ENCODE results near the gene RPP14. TPM values are rescaled to one million over a fixed set of nuclear protein-coding genes. Genes with fewer than 3 reads are reported as not detected.
A peak's percentile ranks its signal among the peaks of the same experiment; 100 is the strongest.

Gene RPP14
- total and polyA plus RNA-seq, 2 donors (not counting 1 experiment from before 2014, with no cell fraction given) = 10.6 to 17.1 TPM

DNA sequence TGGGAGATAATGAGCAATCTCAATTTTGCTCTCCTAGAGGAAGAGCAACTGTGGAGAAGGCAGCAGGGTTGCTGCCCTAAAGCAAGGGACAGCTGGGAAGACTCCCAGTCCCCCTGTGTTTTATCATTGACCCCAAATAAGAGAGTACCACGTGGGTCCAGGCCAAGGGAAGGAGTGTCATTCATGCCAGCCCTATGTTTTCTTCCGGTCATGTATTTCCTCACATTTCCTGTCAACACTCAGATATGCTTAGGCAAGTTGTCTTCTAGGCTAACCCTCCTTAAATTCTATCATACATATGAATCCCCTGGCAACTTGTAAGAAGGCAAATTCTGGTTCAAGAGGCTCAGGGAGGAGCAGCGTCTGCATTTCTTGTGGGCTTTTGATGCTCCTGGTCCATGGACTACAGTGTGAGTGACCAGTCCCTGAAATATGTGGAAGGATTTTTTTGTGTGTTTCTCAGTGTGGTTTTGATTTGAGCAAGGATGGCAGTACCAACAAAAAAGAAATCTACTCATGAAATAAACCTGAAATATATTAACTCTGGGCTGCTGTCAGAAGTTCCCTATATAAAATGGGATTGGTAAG, 31.9 kb upstream of the RPP14 start:
- DNase-seq (ENCODE audit: low read depth in 2 of 2) = peak in 1 of 2 donors; percentile 51
- Histone ChIP-seq H3K36me3 (ENCODE audit: control insufficient read depth, insufficient read depth, low read length) (no peaks in the 10 kb centered on the region), H3K27me3 (ENCODE audit: control insufficient read depth, insufficient read depth, low read length) (no peaks in the 10 kb centered on the region), H3K9me3 (ENCODE audit: control insufficient read depth, insufficient read depth, low read depth, low read length) (no peaks in the 10 kb centered on the region), H2AFZ (ENCODE audit: low read length) (no peak overlapping the region), H3K4me3 (replicated peaks in 1 of 4; ENCODE audit: control extremely low read depth in 1 of 4, insufficient read depth in 1 of 4, low read depth in 3 of 4, low read length in 4 of 4) (no peak overlapping the region), H3K4me1 (ENCODE audit: control insufficient read depth, extremely low read depth, insufficient read depth, low read length) (peaks cover 3% of the 10 kb centered on the region), H3K9ac (ENCODE audit: insufficient read depth, low read length) (no peak overlapping the region), H3K79me2 (ENCODE audit: control insufficient read depth, insufficient read depth, low read length) (no peaks in the 10 kb centered on the region), H3K4me2 (ENCODE audit: extremely low read depth, insufficient read depth, low read length) (no peak overlapping the region), H4K20me1 (ENCODE audit: control insufficient read depth, extremely low read depth, insufficient read depth, low read length) (no peaks in the 10 kb centered on the region), H3K27ac (ENCODE audit: insufficient read depth, low read length) (no peak overlapping the region)
- no peak for TF ChIP-seq EZH2 (IDR thresholded peaks at IDR 0.05; ENCODE audit: low read length, missing control alignments)
- TF ChIP-seq, protein P1, sequence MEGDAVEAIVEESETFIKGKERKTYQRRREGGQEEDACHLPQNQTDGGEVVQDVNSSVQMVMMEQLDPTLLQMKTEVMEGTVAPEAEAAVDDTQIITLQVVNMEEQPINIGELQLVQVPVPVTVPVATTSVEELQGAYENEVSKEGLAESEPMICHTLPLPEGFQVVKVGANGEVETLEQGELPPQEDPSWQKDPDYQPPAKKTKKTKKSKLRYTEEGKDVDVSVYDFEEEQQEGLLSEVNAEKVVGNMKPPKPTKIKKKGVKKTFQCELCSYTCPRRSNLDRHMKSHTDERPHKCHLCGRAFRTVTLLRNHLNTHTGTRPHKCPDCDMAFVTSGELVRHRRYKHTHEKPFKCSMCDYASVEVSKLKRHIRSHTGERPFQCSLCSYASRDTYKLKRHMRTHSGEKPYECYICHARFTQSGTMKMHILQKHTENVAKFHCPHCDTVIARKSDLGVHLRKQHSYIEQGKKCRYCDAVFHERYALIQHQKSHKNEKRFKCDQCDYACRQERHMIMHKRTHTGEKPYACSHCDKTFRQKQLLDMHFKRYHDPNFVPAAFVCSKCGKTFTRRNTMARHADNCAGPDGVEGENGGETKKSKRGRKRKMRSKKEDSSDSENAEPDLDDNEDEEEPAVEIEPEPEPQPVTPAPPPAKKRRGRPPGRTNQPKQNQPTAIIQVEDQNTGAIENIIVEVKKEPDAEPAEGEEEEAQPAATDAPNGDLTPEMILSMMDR (conservative IDR thresholded peaks at IDR 0.05 in 1 of 2, IDR thresholded peaks at IDR 0.05 in 1 of 2; ENCODE audit: low read depth in 1 of 2, low read length in 2 of 2) = no peak

DNA sequence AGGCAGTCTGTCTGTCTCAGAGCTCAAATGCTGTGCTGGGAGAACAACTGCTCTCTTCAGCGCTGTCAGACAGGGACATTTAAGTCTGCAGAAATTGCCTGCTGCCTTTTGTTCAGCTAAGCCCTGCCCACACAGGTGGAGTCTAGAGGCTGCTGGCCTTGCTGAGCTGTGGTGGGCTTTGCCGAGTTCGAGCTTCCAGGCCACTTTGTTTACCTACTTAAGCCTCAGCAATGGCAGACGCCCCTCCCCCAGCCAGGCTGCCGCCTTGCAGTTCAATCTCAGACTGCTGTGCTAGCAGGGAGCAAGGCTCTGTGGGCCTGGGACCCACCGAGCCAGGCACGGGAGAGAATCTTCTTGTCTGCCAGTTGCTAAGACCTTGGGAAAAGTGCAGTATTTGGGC, 25.0 kb upstream of the RPP14 start:
- Histone ChIP-seq H3K9ac (ENCODE audit: insufficient read depth, low read length) (no peak overlapping the region), H3K27ac (ENCODE audit: insufficient read depth, low read length) (no peak overlapping the region), H3K4me1 (ENCODE audit: control insufficient read depth, extremely low read depth, insufficient read depth, low read length) (no peaks in the 10 kb centered on the region), H2AFZ (ENCODE audit: low read length) (no peak overlapping the region), H3K36me3 (ENCODE audit: control insufficient read depth, insufficient read depth, low read length) (no peaks in the 10 kb centered on the region), H3K27me3 (ENCODE audit: control insufficient read depth, insufficient read depth, low read length) (no peaks in the 10 kb centered on the region), H3K9me3 (ENCODE audit: control insufficient read depth, insufficient read depth, low read depth, low read length) (no peaks in the 10 kb centered on the region), H3K79me2 (ENCODE audit: control insufficient read depth, insufficient read depth, low read length) (no peaks in the 10 kb centered on the region), H3K4me3 (replicated peaks in 1 of 4; ENCODE audit: control extremely low read depth in 1 of 4, insufficient read depth in 1 of 4, low read depth in 3 of 4, low read length in 4 of 4) (no peak overlapping the region), H4K20me1 (ENCODE audit: control insufficient read depth, extremely low read depth, insufficient read depth, low read length) (no peaks in the 10 kb centered on the region), H3K4me2 (ENCODE audit: extremely low read depth, insufficient read depth, low read length) (no peak overlapping the region)
- TF ChIP-seq, protein P1 (conservative IDR thresholded peaks at IDR 0.05 in 1 of 2, IDR thresholded peaks at IDR 0.05 in 1 of 2; ENCODE audit: low read depth in 1 of 2, low read length in 2 of 2) = no peak
- no peak for TF ChIP-seq EZH2 (IDR thresholded peaks at IDR 0.05; ENCODE audit: low read length, missing control alignments)
- DNase-seq (ENCODE audit: low read depth in 2 of 2) = no peak

DNA sequence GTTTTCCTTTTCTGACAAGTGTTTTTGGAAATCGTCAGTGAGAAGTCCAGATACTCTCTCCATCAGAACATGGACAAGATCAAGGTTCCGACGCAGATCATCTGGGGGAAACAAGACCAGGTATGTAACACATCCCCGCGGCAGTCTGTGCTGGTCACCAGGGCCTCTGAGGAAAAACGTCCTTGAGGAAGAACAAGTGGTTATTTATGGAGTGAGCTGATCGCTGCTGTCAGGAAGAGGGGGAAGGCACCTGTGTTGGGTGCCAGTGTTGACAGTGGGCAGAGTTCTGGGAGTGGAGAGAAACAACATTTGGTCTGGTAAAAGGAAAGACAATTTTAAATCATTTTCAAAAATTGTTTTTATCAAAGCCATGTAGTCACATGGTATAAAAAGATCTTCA, 20.7 kb upstream of the RPP14 start:
- Histone ChIP-seq H3K4me1 (ENCODE audit: control insufficient read depth, extremely low read depth, insufficient read depth, low read length) (no peaks in the 10 kb centered on the region), H3K36me3 (ENCODE audit: control insufficient read depth, insufficient read depth, low read length) (no peaks in the 10 kb centered on the region), H3K9me3 (ENCODE audit: control insufficient read depth, insufficient read depth, low read depth, low read length) (no peaks in the 10 kb centered on the region), H3K27me3 (ENCODE audit: control insufficient read depth, insufficient read depth, low read length) (no peaks in the 10 kb centered on the region), H3K79me2 (ENCODE audit: control insufficient read depth, insufficient read depth, low read length) (no peaks in the 10 kb centered on the region), H3K4me2 (ENCODE audit: extremely low read depth, insufficient read depth, low read length) (no peak overlapping the region), H4K20me1 (ENCODE audit: control insufficient read depth, extremely low read depth, insufficient read depth, low read length) (no peaks in the 10 kb centered on the region), H3K4me3 (replicated peaks in 1 of 4; ENCODE audit: control extremely low read depth in 1 of 4, insufficient read depth in 1 of 4, low read depth in 3 of 4, low read length in 4 of 4) (no peak overlapping the region), H2AFZ (ENCODE audit: low read length) (no peak overlapping the region), H3K27ac (ENCODE audit: insufficient read depth, low read length) (no peak overlapping the region), H3K9ac (ENCODE audit: insufficient read depth, low read length) (no peak overlapping the region)
- no peak for TF ChIP-seq EZH2 (IDR thresholded peaks at IDR 0.05; ENCODE audit: low read length, missing control alignments)
- TF ChIP-seq, protein P1 (conservative IDR thresholded peaks at IDR 0.05 in 1 of 2, IDR thresholded peaks at IDR 0.05 in 1 of 2; ENCODE audit: low read depth in 1 of 2, low read length in 2 of 2) = no peak
- no peak for DNase-seq (ENCODE audit: low read depth in 2 of 2)

All from fibroblast of lung (primary cell).